Central memory CD4-positive, alpha-beta T cell (primary cell): ENCODE results near the gene CSKMT.
"Not testable (repeated sequence)": the region's sequence is repeated elsewhere in the genome, so short reads cannot be mapped to it uniquely, and the experiment has no call there.

Experiments
- DNase-seq: peaks from one replicate; pipeline ENCODE4 v3.0.0; 2022

The CSKMT gene

GRCh38 chr11:62656796-62657429 is 8.2 kb upstream of the CSKMT start:
- no peak for DNase-seq

DNA sequence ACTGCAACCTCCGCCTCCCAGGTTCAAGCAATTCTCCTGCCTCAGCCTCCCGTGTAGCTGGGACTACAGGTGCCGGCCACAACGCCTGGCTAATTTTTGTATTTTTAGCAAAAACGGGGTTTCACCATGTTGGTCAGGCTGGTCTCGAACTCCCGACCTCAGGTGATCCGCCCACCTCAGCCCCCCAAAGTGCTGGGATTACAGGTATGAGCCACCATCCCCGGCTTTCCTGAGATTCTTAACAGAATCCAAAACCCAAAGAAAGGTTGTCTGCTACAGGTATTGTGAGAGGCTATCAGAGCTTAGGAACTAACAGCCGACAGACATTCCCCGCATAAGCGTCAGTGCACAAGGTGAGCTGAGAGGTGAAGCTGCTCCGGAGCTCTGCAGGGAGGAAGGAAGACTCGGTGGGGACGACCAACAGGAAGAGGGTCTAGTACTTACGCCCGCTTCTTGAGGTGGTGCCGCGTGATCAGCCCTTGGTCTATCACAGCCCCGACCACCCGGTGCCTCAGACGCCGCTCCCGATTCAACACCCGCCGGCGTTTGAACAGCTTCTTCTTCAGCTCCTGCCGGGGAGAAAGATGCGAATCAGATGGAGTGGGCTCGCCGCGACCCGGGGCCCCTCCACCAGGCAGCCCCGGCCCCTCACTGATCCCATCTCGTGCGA is 572 bp upstream of the CSKMT start:
- DNase-seq: no peak

- peak; percentile 49 for DNase-seq
These were observed 617 bp downstream of the CSKMT start for GRCh38 chr11:62665599-62666258.

- DNase-seq: no peak
These were observed 1.3 kb downstream of the CSKMT start for GRCh38 chr11:62666259-62666926.

DNA sequence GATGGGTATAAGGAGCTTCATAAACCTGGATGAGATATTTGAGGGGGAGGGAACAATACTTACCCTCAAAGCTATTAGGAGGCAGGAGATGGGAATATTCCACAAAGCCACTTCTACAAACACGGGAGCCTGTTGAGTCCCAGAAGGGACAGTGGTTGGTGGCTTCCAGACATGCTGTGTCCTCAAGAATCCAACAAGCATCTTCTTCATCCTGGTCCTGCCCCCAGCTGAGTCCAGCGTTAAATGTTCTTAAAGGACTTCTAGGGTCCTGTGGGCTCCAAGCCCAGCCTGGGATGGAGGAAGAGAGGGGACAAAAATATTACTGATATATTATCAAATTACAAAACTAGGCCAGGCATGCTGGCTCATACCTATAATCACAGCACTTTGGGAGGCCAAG is 2.3 kb downstream of the CSKMT start:
- DNase-seq: no peak

DNA sequence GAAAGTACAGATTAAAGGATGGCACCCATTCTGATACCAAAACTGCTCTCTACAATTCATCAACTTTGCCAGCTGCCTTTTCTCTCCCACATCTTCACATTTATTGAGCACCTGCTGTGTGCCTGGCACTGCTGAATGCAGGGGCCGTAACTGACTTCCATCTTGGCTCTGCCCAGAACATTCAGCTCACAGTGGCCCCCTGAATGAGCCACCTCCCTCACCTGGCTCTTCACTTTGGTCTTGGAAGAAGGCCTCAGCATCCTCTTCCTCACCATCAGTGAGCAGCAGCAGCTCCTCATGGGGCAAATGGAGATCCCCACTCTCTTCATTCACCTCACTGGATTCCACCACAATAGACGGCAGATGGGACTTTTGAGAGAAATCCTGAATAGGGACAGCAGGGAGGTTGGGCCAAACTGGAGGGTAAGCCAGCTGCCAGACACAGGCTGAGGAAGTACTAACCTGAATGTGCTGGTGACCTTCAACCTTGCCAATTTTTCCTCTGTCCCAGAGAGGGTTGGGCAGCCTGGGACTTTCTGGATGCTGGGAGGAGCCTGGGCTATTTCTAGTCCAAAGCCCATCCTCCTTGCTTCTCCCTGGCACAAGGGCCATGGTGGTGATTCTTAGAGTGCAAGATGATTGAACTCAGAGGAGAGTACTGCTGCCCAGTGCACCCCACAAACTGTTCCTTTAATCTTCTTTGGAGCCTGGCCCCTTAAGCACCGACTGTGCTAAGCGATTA is 4.5 kb downstream of the CSKMT start:
- no peak for DNase-seq

DNA sequence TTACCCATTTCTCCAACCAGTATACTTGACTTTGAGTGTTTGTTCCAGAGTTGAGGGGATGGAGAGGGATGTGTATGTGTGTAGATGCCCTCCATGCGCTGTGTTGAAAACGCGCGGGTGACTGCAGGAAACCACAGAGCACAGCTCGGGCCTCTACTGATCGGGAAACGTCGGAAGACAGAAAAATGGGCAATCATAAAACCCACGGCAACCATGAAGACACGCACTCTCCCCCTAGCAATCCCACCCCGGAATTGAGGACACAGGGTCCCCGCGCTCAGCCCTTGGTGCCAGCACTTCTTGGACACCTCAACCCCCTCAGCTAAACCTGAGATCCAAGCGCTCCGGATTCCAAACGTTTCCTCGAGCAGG is 6.1 kb downstream of the CSKMT start:
- DNase-seq: peak; percentile 57

DNA sequence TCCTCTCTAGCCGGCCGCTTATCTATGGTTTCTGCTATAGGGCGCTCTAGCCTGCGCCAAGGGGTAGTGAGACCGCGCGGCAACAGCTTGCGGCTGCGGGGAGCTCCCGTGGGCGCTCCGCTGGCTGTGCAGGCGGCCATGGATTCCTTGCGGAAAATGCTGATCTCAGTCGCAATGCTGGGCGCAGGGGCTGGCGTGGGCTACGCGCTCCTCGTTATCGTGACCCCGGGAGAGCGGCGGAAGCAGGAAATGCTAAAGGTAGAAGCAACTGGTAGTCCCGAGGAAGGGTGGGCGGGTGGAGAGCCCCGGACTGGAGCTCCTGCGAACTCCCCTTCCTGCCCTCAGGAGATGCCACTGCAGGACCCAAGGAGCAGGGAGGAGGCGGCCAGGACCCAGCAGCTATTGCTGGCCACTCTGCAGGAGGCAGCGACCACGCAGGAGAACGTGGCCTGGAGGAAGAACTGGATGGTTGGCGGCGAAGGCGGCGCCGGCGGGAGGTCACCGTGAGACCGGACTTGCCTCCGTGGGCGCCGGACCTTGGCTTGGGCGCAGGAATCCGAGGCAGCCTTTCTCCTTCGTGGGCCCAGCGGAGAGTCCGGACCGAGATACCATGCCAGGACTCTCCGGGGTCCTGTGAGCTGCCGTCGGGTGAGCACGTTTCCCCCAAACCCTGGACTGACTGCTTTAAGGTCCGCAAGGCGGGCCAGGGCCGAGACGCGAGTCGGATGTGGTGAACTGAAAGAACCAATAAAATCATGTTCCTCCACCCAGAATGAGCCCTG is 6.7 kb downstream of the CSKMT start, which contains the start of the genes LBHD1 and UQCC3:
Gene LBHD1, minus strand, starts transcription at position 660 of the 782 bp plus-strand sequence. CDS start 2,236 bp downstream, outside the sequence.
Gene UQCC3, plus strand, starts transcription at position 66 of the 782 bp plus-strand sequence. Its CDS starts 73 bp downstream, at position 139.
- DNase-seq: peak; percentile 67

GRCh38 chr11:62673196-62673525 is 8.0 kb downstream of the CSKMT start:
- DNase-seq: no peak

- DNase-seq: not testable (repeated sequence)
These were observed 10.3 kb downstream of the CSKMT start for GRCh38 chr11:62675415-62675814.

GRCh38 chr11:62676698-62677097 is 11.6 kb downstream of the CSKMT start:
- no peak for DNase-seq

- no peak for DNase-seq
These were observed 12.0 kb downstream of the CSKMT start for GRCh38 chr11:62677156-62677555.

DNA sequence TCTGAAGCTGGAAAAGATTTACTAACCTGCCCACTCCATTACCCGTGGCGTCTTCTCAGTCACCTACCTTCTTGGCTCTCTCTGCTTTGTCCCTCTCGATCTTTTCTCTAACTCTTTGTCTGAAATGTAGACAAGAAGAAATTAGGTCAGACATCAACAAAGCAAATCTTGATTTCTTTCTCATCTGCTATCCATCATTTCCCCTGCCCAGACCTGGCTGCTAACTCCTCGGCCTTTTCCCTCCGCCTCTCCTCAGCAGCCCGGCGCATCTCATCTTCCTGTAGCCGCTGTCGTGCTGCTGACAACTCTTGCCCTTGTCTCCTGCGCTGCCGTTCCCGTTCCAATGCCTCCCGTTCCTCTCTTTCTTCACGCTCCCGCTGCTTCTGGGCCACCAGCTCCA is 12.6 kb downstream of the CSKMT start:
- DNase-seq: no peak

DNA sequence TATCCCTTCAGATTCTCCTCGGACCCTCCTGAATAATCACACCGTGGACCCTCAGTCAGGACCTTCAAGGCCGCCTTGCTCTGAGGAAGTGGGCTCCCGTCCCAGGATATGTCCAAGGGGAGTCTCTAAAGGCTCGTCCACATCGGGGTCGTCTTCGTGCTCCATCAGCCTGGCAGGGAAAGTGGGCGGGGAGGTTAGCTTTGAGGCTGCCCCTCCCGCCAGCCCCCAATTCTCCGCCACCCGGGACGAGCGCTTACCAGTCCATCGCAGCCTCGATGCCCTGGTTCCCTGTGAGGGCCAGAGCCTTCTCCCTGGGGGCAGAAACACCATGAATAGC is 13.3 kb downstream of the CSKMT start:
- no peak for DNase-seq

- peak; percentile 81 for DNase-seq
These were observed 13.9 kb downstream of the CSKMT start, which contains the start of gene UBXN1 for GRCh38 chr11:62678770-62679696. Gene UBXN1, minus strand, starts transcription at chr11:62679073. Its CDS starts 150 bp downstream, at chr11:62678923.

DNA sequence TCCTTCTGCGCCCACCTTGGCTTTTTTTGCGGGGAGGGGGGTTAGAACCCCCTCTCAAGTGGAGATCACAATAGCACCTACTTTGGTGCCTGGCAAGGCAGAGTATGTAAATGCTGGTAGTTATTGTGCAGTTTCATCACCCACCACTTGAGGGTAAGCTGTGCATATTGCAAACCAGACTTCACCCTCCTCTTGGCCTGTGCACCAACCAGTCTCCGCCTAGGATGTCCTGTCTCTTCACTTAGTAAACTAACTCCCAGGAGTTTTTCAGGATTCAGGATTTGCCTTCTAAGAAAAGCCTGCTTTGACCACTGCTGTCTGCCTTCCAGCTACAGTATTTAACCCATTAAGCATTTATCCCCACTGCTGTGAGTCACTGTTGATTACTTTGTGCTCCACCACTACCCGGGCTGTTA is 15.7 kb downstream of the CSKMT start:
- DNase-seq: peak; percentile 42

GRCh38 chr11:62682518-62682917 is 17.4 kb downstream of the CSKMT start:
- no peak for DNase-seq

DNA sequence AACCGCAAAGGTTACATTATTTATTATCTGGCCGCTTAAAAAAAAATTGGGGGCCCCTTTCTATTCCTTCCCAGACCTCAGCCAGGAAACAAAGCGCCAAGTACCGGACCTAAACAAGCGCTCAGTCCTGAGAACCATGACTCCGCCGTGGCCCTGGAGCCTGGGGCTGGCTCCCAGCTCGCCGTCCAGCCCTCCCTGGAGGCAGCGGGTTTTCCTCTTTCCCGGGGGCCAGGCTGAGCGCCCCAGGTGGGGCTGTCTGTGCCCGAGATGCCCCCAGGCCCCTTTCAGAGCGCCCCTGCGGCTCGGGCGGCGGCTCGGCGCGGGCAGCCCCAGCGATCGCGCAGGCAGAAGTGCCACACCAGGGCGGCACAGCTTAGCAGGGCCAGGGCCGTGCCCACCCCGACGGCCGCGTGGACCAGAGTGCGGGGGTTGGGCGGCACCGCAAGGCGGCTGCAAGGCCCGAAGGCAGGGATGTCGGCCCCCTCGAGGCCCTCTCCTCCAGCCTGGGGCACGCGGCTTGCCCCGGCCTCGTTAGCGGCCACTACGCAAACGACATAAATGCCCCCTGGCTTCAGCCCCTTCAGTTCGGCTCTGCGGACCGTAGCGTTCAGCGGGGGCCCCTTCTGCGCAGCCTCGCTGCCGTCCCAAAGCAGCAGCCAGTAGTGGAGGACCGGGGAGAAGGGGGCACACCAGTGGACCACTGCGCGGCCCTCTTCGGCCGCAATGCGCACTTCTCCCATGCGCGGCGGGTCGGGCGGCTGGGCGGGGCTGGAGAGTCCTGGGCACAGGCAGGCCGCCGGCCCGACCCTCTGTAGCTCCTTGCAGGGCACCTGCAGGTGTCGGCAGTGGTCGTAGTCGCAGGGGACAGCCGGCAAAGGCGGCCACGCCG is 22.6 kb downstream of the CSKMT start:
- no peak for DNase-seq

- DNase-seq: no peak
These were observed 23.4 kb downstream of the CSKMT start for GRCh38 chr11:62688491-62688890.
